ENCODE data around the gene LGALS16.

The LGALS16 gene

DNA sequence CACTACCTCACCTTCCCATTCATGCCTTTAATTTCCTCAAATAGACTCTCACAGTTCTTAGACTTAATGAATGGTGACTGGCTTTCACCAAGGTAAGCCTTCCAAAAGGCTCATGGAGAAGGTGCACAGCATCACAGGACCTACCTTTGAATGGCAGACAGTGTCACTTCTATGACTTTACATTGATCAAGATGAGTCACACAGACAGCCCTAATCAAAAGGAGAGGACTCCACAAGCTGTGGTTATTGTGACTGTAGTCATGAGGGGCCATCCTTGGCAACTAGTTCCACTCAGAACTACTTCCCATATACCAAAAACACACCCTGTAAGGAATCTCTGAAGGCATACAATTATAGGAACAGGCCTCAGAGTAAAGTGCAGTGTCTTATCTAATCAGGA lies 5.9 kb downstream of the LGALS16 start:
- TF ChIP-seq FOXP2 (optimal IDR thresholded peaks at IDR 0.05; ENCODE audit: borderline replicate concordance, extremely low read depth, extremely low read length, insufficient read depth): no peak
- TF ChIP-seq, protein P1, sequence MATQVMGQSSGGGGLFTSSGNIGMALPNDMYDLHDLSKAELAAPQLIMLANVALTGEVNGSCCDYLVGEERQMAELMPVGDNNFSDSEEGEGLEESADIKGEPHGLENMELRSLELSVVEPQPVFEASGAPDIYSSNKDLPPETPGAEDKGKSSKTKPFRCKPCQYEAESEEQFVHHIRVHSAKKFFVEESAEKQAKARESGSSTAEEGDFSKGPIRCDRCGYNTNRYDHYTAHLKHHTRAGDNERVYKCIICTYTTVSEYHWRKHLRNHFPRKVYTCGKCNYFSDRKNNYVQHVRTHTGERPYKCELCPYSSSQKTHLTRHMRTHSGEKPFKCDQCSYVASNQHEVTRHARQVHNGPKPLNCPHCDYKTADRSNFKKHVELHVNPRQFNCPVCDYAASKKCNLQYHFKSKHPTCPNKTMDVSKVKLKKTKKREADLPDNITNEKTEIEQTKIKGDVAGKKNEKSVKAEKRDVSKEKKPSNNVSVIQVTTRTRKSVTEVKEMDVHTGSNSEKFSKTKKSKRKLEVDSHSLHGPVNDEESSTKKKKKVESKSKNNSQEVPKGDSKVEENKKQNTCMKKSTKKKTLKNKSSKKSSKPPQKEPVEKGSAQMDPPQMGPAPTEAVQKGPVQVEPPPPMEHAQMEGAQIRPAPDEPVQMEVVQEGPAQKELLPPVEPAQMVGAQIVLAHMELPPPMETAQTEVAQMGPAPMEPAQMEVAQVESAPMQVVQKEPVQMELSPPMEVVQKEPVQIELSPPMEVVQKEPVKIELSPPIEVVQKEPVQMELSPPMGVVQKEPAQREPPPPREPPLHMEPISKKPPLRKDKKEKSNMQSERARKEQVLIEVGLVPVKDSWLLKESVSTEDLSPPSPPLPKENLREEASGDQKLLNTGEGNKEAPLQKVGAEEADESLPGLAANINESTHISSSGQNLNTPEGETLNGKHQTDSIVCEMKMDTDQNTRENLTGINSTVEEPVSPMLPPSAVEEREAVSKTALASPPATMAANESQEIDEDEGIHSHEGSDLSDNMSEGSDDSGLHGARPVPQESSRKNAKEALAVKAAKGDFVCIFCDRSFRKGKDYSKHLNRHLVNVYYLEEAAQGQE (IDR thresholded peaks at IDR 0.05; ENCODE audit: insufficient read depth in 1 of 2, low read depth in 2 of 2, low read length in 2 of 2): no peak

DNA sequence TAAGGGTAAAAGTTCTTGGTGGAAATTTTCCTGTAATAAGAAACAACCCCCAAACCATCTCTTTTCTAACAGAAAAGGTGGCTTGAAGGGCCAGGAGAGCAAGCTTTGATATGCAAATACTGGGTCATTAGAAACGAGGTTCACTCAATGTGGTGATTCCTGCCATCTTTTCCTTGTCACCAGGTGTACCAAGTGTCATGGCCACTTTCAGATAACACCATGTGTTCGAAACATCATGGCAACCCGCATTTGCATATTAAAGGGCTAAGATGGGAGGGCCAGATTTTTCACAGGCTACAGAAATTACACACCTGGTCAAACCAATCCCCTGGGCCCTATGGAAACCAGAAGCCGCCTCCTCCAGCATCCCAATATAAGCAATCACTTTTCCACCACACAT lies 15.3 kb downstream of the LGALS16 start:
- no peak for TF ChIP-seq SIN3A (IDR thresholded peaks at IDR 0.05; ENCODE audit: borderline replicate concordance, insufficient read depth, low read length)
- TF ChIP-seq TAF1 (IDR thresholded peaks at IDR 0.05; ENCODE audit: borderline replicate concordance, insufficient read depth, low read length): no peak

DNA sequence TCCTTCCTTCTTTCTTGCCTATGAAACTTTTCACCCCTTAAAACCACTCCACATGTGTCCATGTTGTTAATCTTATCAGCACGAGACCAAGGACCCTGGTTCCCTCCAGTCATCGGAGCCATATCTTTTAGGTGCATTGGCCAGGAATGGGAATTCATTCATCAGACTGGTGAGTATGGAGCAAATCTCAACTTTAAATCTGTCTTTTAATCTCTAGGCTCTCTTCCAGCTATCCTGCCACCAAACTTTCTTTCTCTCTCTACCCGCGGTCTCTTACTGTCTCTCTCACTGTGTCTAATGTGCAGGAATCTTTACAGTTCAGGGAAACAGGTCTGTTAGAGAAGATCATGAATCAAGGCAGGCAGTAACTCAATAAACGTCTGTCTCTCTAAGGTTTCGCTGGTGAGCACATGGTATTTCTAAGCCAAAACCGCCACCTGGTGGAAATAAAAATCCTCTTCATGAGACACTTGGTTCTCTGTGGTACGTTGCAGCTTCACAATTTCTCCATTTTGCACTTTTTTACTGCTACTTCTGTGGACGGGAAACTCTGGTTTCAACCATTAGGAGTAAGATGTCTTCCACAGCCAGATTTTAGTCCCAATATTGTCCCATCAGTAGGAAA lies 16.1 kb downstream of the LGALS16 start:
- TF ChIP-seq POLR2AphosphoS5 (IDR thresholded peaks at IDR 0.05; ENCODE audit: low read depth, low read length) (no peak), FOXP2 (optimal IDR thresholded peaks at IDR 0.05; ENCODE audit: borderline replicate concordance, extremely low read depth, extremely low read length, insufficient read depth) (no peak), TAF1 (IDR thresholded peaks at IDR 0.05; ENCODE audit: borderline replicate concordance, insufficient read depth, low read length) (no peak), SIN3A (IDR thresholded peaks at IDR 0.05; ENCODE audit: borderline replicate concordance, insufficient read depth, low read length) (no peak)
- TF ChIP-seq, protein P1 (IDR thresholded peaks at IDR 0.05; ENCODE audit: insufficient read depth in 1 of 2, low read depth in 2 of 2, low read length in 2 of 2): no peak

DNA sequence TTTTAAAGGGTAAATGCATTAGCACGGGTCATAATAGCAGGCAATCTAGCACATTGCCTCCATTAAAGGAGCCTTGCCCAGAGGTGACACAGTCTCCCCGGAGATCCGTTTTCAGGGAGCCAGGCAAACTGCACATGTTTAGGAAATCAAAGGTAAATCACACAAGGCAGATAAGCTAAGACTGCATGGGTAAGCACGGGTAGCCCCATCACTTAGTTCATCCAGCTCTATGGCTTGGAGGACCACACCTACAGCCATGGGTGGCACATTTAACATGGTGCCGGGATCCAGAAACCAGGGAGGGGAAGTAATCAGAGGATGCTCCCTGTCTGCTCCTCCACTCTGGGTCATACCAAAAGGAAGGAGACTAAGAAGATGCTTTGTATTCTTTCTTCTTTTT lies 16.8 kb downstream of the LGALS16 start:
- no peak for TF ChIP-seq SIN3A (IDR thresholded peaks at IDR 0.05; ENCODE audit: borderline replicate concordance, insufficient read depth, low read length)
- TF ChIP-seq, protein P1 (IDR thresholded peaks at IDR 0.05; ENCODE audit: insufficient read depth in 1 of 2, low read depth in 2 of 2, low read length in 2 of 2): no peak
- no peak for TF ChIP-seq TAF1 (IDR thresholded peaks at IDR 0.05; ENCODE audit: borderline replicate concordance, insufficient read depth, low read length)
- no peak for TF ChIP-seq POLR2AphosphoS5 (IDR thresholded peaks at IDR 0.05; ENCODE audit: low read depth, low read length)
- no peak for TF ChIP-seq FOXP2 (optimal IDR thresholded peaks at IDR 0.05; ENCODE audit: borderline replicate concordance, extremely low read depth, extremely low read length, insufficient read depth)

DNA sequence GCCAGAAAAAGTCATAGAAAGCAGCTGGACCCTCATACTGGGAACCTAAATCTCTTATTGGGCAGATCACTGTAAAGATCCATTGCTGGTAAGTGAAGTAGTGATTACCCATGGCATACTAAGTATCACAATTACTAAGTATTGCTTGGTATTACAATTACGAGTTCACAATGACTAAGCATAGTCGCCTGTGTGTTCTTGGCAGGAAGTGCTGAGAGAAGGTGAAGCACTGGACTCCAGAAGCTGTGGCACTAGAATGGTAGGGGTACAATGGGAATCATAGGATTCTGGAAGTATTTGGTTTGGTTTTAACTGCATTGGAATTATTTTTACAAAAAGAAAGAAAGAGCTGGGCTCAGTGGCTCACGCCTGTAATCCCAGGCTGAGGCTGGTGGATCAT lies 20.3 kb downstream of the LGALS16 start:
- no peak for TF ChIP-seq SIN3A (IDR thresholded peaks at IDR 0.05; ENCODE audit: borderline replicate concordance, insufficient read depth, low read length)
- TF ChIP-seq, protein P1 (IDR thresholded peaks at IDR 0.05; ENCODE audit: insufficient read depth in 1 of 2, low read depth in 2 of 2, low read length in 2 of 2): no peak

Measured in PFSK-1 (cell line).